Panc1 (cell line): ENCODE results near the gene CLK2. TPM values are rescaled to one million over a fixed set of nuclear protein-coding genes. Genes with fewer than 3 reads are reported as not detected.
"Not testable (repeated sequence)": the region's sequence is repeated elsewhere in the genome, so short reads cannot be mapped to it uniquely, and the experiment has no call there.

Experiments
- ATAC-seq: fragments of 200-7000 bp; cut with Tn5 transposase; 2 replicates; pipeline ENCODE4 v1.9.1; 2020; ENCODE audit warnings: mild to moderate bottlenecking, moderate library complexity
- BruUV-seq: library from RNA; stranded (reverse); fragments of 400-500 nt; replicated peaks from 2 replicates; lab custom pipeline; 2021; lab: Mats Ljungman, UMichigan
- CTCF ChIA-PET: fragments of 300-600 bp; sonication (Branson Sonifier 250); formaldehyde crosslinking; loops from one replicate; lab custom pipeline; 2022; ENCODE audit warnings: antibody characterized with exemption; lab: Charles Lee
- POLR2A ChIA-PET: fragments of 300-600 bp; sonication (Branson Sonifier 250); formaldehyde crosslinking; loops from one replicate; lab custom pipeline; 2022; ENCODE audit warnings: antibody characterized with exemption; lab: Charles Lee
- DNase-seq: peaks from one replicate; pipeline ENCODE4 v3.0.0-alpha.2; 2010; ENCODE audit warnings: low read depth, low spot score
- H3K27ac ChIP-seq: 2 replicates; pipeline ENCODE4 v1.5.1; 2011; ENCODE audit warnings: mild to moderate bottlenecking, low read length, inconsistent platforms
- H3K27me3 ChIP-seq: fragments of 200-500 bp; sonication (Bioruptor generic); 2 replicates; pipeline ENCODE4 v1.6.0; 2014; ENCODE audit warnings: low read length, inconsistent platforms; ENCODE audit not compliant: control insufficient read depth, insufficient read depth
- H3K36me3 ChIP-seq: fragments of 200-500 bp; sonication (Bioruptor generic); 2 replicates; pipeline ENCODE4 v1.5.1; 2014; ENCODE audit warnings: inconsistent platforms, mild to moderate bottlenecking, low read length, moderate library complexity; ENCODE audit not compliant: control insufficient read depth, insufficient read depth
- H3K4me1 ChIP-seq: 2 replicates; pipeline ENCODE4 v1.5.1; 2011; ENCODE audit warnings: inconsistent platforms, mild to moderate bottlenecking, low read length, moderate library complexity; ENCODE audit not compliant: control insufficient read depth, insufficient read depth
- H3K4me3 ChIP-seq, 2 experiments: 2 replicates each; pipeline ENCODE4 v1.5.1; 2011 to 2012; ENCODE audit warnings: low read depth in 2 of 2, low read length in 2 of 2, mild to moderate bottlenecking in 2 of 2, inconsistent platforms in 1 of 2, moderate library complexity in 1 of 2
- H3K9me3 ChIP-seq: fragments of 200-500 bp; sonication (Bioruptor generic); 2 replicates; pipeline ENCODE4 v1.5.1; 2014; ENCODE audit warnings: low read depth, mild to moderate bottlenecking, inconsistent platforms, low read length, moderate library complexity; ENCODE audit not compliant: control insufficient read depth, insufficient read depth
- CTCF ChIP-seq: fragments of 450-650 bp; IDR thresholded peaks from 2 replicates; pipeline ENCODE4 v1.5.1; 2017; ENCODE audit warnings: mild to moderate bottlenecking
- POLR2AphosphoS5 ChIP-seq: IDR thresholded peaks from 2 replicates; pipeline ENCODE4 v1.6.1; 2012; ENCODE audit warnings: mild to moderate bottlenecking, low read depth, low read length, moderate library complexity
- REST ChIP-seq, 2 experiments: IDR thresholded peaks; 2 replicates each; pipeline ENCODE4 v1.6.1; 2011 to 2012; ENCODE audit warnings: low read depth in 2 of 2, control low read depth in 1 of 2, low read length in 1 of 2, mild to moderate bottlenecking in 1 of 2, moderate library complexity in 1 of 2; ENCODE audit not compliant: insufficient read depth in 1 of 2
- SIN3A ChIP-seq: IDR thresholded peaks from 2 replicates; pipeline ENCODE4 v1.6.1; 2012; ENCODE audit warnings: low read depth, mild to moderate bottlenecking, low read length, moderate library complexity, borderline replicate concordance; ENCODE audit not compliant: insufficient read depth
- TCF7L2 ChIP-seq: IDR thresholded peaks from 2 replicates; pipeline ENCODE4 v1.6.1; 2011; ENCODE audit warnings: mild to moderate bottlenecking, low read depth, low read length, inconsistent platforms
- in situ Hi-C: cut with HindIII; loops from 2 replicates; pipeline ENCODE4 v1.10.0; 2016; ENCODE audit warnings: low sequenced_read_pairs, low pct_unique_long_range_greater_than_20kb
- intact Hi-C: fragments of 100-400 bp; cut with micrococcal nuclease; formaldehyde crosslinking; loops from one replicate; pipeline ENCODE4 v1.10.0; 2022; ENCODE audit not compliant: unreplicated experiment
- total RNA-seq: library from RNA; stranded (reverse); gene quantifications from one replicate; pipeline ENCODE4 v1.2.1, GENCODE V29; 2021; ENCODE audit not compliant: unreplicated experiment

Gene CLK2
- total RNA-seq, 1 experiment from 2014 or later = 43.6 TPM

- Histone ChIP-seq H3K9me3 (no peaks in the 10 kb centered on the region), H3K36me3 (no peaks in the 10 kb centered on the region), H3K27ac (peak overlapping the region; percentile 72), H3K4me3 (peak overlapping the region; percentile 41 to 64), H3K4me1 (peaks cover 24% of the 10 kb centered on the region), H3K27me3 (no peaks in the 10 kb centered on the region)
- ChIA-PET CTCF (interaction anchor here (0.6 kb wide), 1 partner anchor 62 kb away, joined by 4 read pairs; no protein-coding TSS in a partner anchor), POLR2A (interaction anchor here (1.0 kb wide), 1 partner anchor 47 kb away, joined by 4 read pairs; no protein-coding TSS in a partner anchor)
- no peak for DNase-seq
- in situ Hi-C loops = no loop called here
- intact Hi-C loops = no loop called here
- BruUV-seq = no TSS peak
- ATAC-seq = peak; percentile 57
- TF ChIP-seq POLR2AphosphoS5 (peak; percentile 47; the same call in 1 of the 2 replicates), REST (IDR thresholded peaks at IDR 0.05; ENCODE audit: insufficient read depth in 1 of 2, low read depth in 2 of 2, low read length in 1 of 2) (no peak), SIN3A (peak; percentile 80; the same call in 1 of the 2 replicates), TCF7L2 (no peak), CTCF (no peak)
Measured at GRCh38 chr1:155241069-155241679, 32.1 kb downstream of the CLK2 start.

- ATAC-seq (no peak), DNase-seq (no peak)
- Histone ChIP-seq H3K4me3 (no peak overlapping the region), H3K36me3 (no peaks in the 10 kb centered on the region), H3K27ac (no peak overlapping the region), H3K27me3 (no peaks in the 10 kb centered on the region), H3K9me3 (no peaks in the 10 kb centered on the region), H3K4me1 (peaks cover 4% of the 10 kb centered on the region; the same call in 1 of the 2 replicates)
- TF ChIP-seq SIN3A (no peak), TCF7L2 (no peak)
- no TSS peak for BruUV-seq
- in situ Hi-C loops (no loop called here), intact Hi-C loops (no loop called here)
- ChIA-PET CTCF (interaction anchor here (0.6 kb wide), 1 partner anchor 277 kb away, joined by 12 read pairs; no protein-coding TSS in a partner anchor), POLR2A (no interaction called here)
Measured at GRCh38 chr1:155236451-155236850, 36.9 kb downstream of the CLK2 start.

GRCh38 chr1:155235375-155235774 is 37.9 kb downstream of the CLK2 start:
- POLR2A ChIA-PET, in situ Hi-C loops, H3K4me3 ChIP-seq, DNase-seq, BruUV-seq, intact Hi-C loops, H3K4me1 ChIP-seq, H3K36me3 ChIP-seq, H3K27ac ChIP-seq, CTCF ChIA-PET, H3K27me3 ChIP-seq, H3K9me3 ChIP-seq, ATAC-seq: not testable (repeated sequence)

GRCh38 chr1:155233502-155233901 is 39.8 kb downstream of the CLK2 start:
- CTCF ChIA-PET = not testable (repeated sequence)

More at GRCh38 chr1:155233502-155233901, 39.8 kb downstream of the CLK2 start:
- BruUV-seq, in situ Hi-C loops, H3K9me3 ChIP-seq, intact Hi-C loops, DNase-seq, H3K36me3 ChIP-seq, H3K4me3 ChIP-seq, H3K4me1 ChIP-seq, POLR2A ChIA-PET, H3K27me3 ChIP-seq, H3K27ac ChIP-seq: not testable (repeated sequence)
- ATAC-seq = peak; percentile 44; the same call in 1 of the 2 replicates
